H1 (cell line): ENCODE results near the gene SLC2A5. TPM values are rescaled to one million over a fixed set of nuclear protein-coding genes. Genes with fewer than 3 reads are reported as not detected.

Experiments
- CTCF ChIA-PET: fragments of 300-600 bp; sonication (Branson Sonifier 250); formaldehyde crosslinking; loops from one replicate; lab custom pipeline; 2021; ENCODE audit not compliant: partially characterized antibody; lab: Charles Lee
- POLR2A ChIA-PET: fragments of 300-600 bp; sonication (Branson Sonifier 250); formaldehyde crosslinking; loops from one replicate; lab custom pipeline; 2021; ENCODE audit warnings: inconsistent platforms; ENCODE audit not compliant: partially characterized antibody; lab: Charles Lee
- DNase-seq, 2 experiments: peaks; one replicate each; pipeline versions ENCODE4 v3.0.0 to v3.0.0-alpha.2; 2010 to 2022; ENCODE audit warnings: low spot score in 2 of 2, low read depth in 1 of 2, mixed read lengths in 1 of 2
- FAIRE-seq: peaks from 2 replicates; lab custom pipeline; 2011; peaks lifted over from hg19 to GRCh38; lab: Jason Lieb, UNC
- H2AFZ ChIP-seq: 2 replicates; pipeline ENCODE4 v1.8.1; 2012; ENCODE audit warnings: low read length, inconsistent platforms
- H2AK5ac ChIP-seq: 2 replicates; pipeline ENCODE4 v1.6.1; 2013; ENCODE audit warnings: low read depth, low read length
- H2BK120ac ChIP-seq: replicated peaks from 2 replicates; pipeline ENCODE3; 2013; ENCODE audit warnings: low read depth, low read length, inconsistent platforms
- H2BK12ac ChIP-seq: 2 replicates; pipeline ENCODE4 v1.6.1; 2013; ENCODE audit warnings: low read depth, low read length
- H2BK15ac ChIP-seq: 2 replicates; pipeline ENCODE4 v1.6.1; 2013; ENCODE audit warnings: low read length
- H2BK20ac ChIP-seq: 2 replicates; pipeline ENCODE4 v1.6.1; 2013; ENCODE audit warnings: low read length
- H2BK5ac ChIP-seq: 2 replicates; pipeline ENCODE4 v1.6.1; 2013; ENCODE audit warnings: low read depth, low read length
- H3K14ac ChIP-seq: 2 replicates; pipeline ENCODE4 v1.6.1; 2013; ENCODE audit warnings: inconsistent platforms; ENCODE audit not compliant: insufficient read length
- H3K18ac ChIP-seq: 2 replicates; pipeline ENCODE4 v1.6.1; 2013; ENCODE audit warnings: low read length; ENCODE audit errors: extremely low read depth
- H3K23ac ChIP-seq: 2 replicates; pipeline ENCODE4 v1.6.1; 2013; ENCODE audit warnings: inconsistent platforms; ENCODE audit not compliant: insufficient read length
- H3K23me2 ChIP-seq: 2 replicates; pipeline ENCODE4 v1.6.1; 2013; ENCODE audit warnings: low read depth, low read length
- H3K27ac ChIP-seq: 2 replicates; pipeline ENCODE4 v1.6.1; 2011; ENCODE audit warnings: low read depth, low read length, inconsistent platforms
- H3K27me3 ChIP-seq, 4 experiments: replicated peaks in 1 of 4; 1 replicate in 1 of 4; 2 replicates in 3 of 4; pipeline versions ENCODE4 v1.6.1 to v1.8.1; 2011 to 2013; ENCODE audit warnings: low read length in 3 of 4, mild to moderate bottlenecking in 3 of 4, inconsistent platforms in 2 of 4, mixed read lengths in 2 of 4, moderate library complexity in 1 of 4; ENCODE audit not compliant: control insufficient read depth in 3 of 4, insufficient read depth in 3 of 4; ENCODE audit errors: extremely low read depth in 1 of 4
- H3K36me3 ChIP-seq, 4 experiments: 2 replicates each; pipeline versions ENCODE4 v1.6.1 to v1.8.1; 2011 to 2013; ENCODE audit warnings: mild to moderate bottlenecking in 4 of 4, low read length in 3 of 4, moderate library complexity in 2 of 4, control low read depth in 1 of 4, inconsistent platforms in 1 of 4; ENCODE audit not compliant: insufficient read depth in 4 of 4, control insufficient read depth in 2 of 4
- H3K4ac ChIP-seq: replicated peaks from 2 replicates; pipeline ENCODE3; 2013; ENCODE audit warnings: low read length, low read depth, mixed read lengths, inconsistent platforms; ENCODE audit not compliant: insufficient read length
- H3K4me1 ChIP-seq, 4 experiments: replicated peaks in 1 of 4; 1 replicate in 1 of 4; 2 replicates in 3 of 4; pipeline versions ENCODE4 v1.6.1 to v1.8.1; 2011 to 2013; ENCODE audit warnings: low read length in 3 of 4, inconsistent platforms in 2 of 4, mixed read lengths in 1 of 4; ENCODE audit not compliant: insufficient read depth in 4 of 4, control insufficient read depth in 3 of 4
- H3K4me2 ChIP-seq, 2 experiments: 2 replicates each; pipeline versions ENCODE4 v1.6.1 to v1.8.1; 2011 to 2013; ENCODE audit warnings: low read depth in 2 of 2, low read length in 2 of 2, control low read depth in 1 of 2, inconsistent platforms in 1 of 2, mild to moderate bottlenecking in 1 of 2; ENCODE audit not compliant: insufficient read depth in 1 of 2
- H3K4me3 ChIP-seq, 4 experiments: fragments of 200-600, 300-600 bp in 1 of 4; sonication (generic), shearing (Covaris generic), sonication (Bioruptor Twin) in 1 of 4; 2 replicates each; pipeline versions ENCODE4 v1.5.1 to v1.8.1; 2011 to 2016; ENCODE audit warnings: low read length in 4 of 4, low read depth in 3 of 4, control low read depth in 2 of 4, inconsistent platforms in 2 of 4, mild to moderate bottlenecking in 2 of 4, mixed read lengths in 1 of 4, moderate library complexity in 1 of 4; ENCODE audit not compliant: insufficient read depth in 2 of 4; ENCODE audit errors: extremely low read depth in 1 of 4
- H3K56ac ChIP-seq: replicated peaks from 2 replicates; pipeline ENCODE3; 2013; ENCODE audit warnings: low read depth, mild to moderate bottlenecking, mixed read lengths, low read length, inconsistent platforms; ENCODE audit not compliant: insufficient read length
- H3K79me1 ChIP-seq: 2 replicates; pipeline ENCODE4 v1.6.1; 2013; ENCODE audit warnings: low read depth, low read length, control low read depth
- H3K79me2 ChIP-seq, 2 experiments: 2 replicates each; pipeline versions ENCODE4 v1.6.1 to v1.8.1; 2012 to 2013; ENCODE audit warnings: low read length in 2 of 2, mild to moderate bottlenecking in 2 of 2, inconsistent platforms in 1 of 2; ENCODE audit not compliant: insufficient read depth in 2 of 2, control insufficient read depth in 1 of 2
- H3K9ac ChIP-seq, 4 experiments: replicated peaks in 1 of 4; 1 replicate in 1 of 4; 2 replicates in 3 of 4; pipeline versions ENCODE4 v1.6.1 to v1.8.1; 2011 to 2013; ENCODE audit warnings: low read depth in 3 of 4, low read length in 3 of 4, control low read depth in 2 of 4, mild to moderate bottlenecking in 2 of 4, moderate library complexity in 2 of 4, inconsistent platforms in 1 of 4; ENCODE audit errors: extremely low read depth in 1 of 4
- H3K9me3 ChIP-seq, 2 experiments: 2 replicates each; pipeline versions ENCODE4 v1.6.1 to v1.8.1; 2012 to 2013; ENCODE audit warnings: mild to moderate bottlenecking in 2 of 2, moderate library complexity in 2 of 2, control low read depth in 1 of 2, inconsistent platforms in 1 of 2, low read depth in 1 of 2, low read length in 1 of 2, mixed read lengths in 1 of 2; ENCODE audit not compliant: insufficient read depth in 2 of 2
- H4K20me1 ChIP-seq, 2 experiments: replicated peaks in 1 of 2; 2 replicates each; pipeline versions ENCODE3 to v1.8.1; 2011 to 2013; ENCODE audit warnings: inconsistent platforms in 2 of 2, low read length in 2 of 2, mild to moderate bottlenecking in 1 of 2; ENCODE audit not compliant: insufficient read depth in 2 of 2, control insufficient read depth in 1 of 2
- H4K5ac ChIP-seq: 2 replicates; pipeline ENCODE4 v1.6.1; 2013; ENCODE audit warnings: low read length, low read depth, mixed read lengths, inconsistent platforms; ENCODE audit not compliant: insufficient read length
- H4K8ac ChIP-seq: 2 replicates; pipeline ENCODE4 v1.8.0; 2013; ENCODE audit warnings: mild to moderate bottlenecking, moderate library complexity, low read length, inconsistent platforms; ENCODE audit not compliant: insufficient read depth; ENCODE audit errors: extremely low read depth
- H4K91ac ChIP-seq: replicated peaks from 2 replicates; pipeline ENCODE3; 2013; ENCODE audit warnings: low read length, mixed read lengths, inconsistent platforms; ENCODE audit not compliant: insufficient read length
- CHD1 ChIP-seq: IDR thresholded peaks from 2 replicates; pipeline ENCODE4 v1.6.1; 2012; ENCODE audit warnings: low read depth, low read length, improper control_type of control experiment
- GABPA ChIP-seq: IDR thresholded peaks from 2 replicates; pipeline ENCODE4 v1.6.1; 2011; ENCODE audit warnings: mild to moderate bottlenecking, low read length, moderate library complexity, borderline replicate concordance; ENCODE audit not compliant: insufficient read depth
- MAFK ChIP-seq: IDR thresholded peaks from 2 replicates; pipeline ENCODE4 v1.6.1; 2012; ENCODE audit warnings: low read depth, mild to moderate bottlenecking, improper control_type of control experiment, low read length
- POLR2A ChIP-seq, 2 experiments: IDR thresholded peaks; 1 replicate in 1 of 2; 2 replicates in 1 of 2; pipeline ENCODE4 v1.6.1; 2011; ENCODE audit warnings: low read depth in 2 of 2, low read length in 2 of 2, mild to moderate bottlenecking in 2 of 2; ENCODE audit errors: control extremely low read depth in 1 of 2
- RFX5 ChIP-seq: IDR thresholded peaks from 2 replicates; pipeline ENCODE4 v1.6.1; 2011; ENCODE audit warnings: low read depth, low read length, improper control_type of control experiment, borderline replicate concordance
- SUZ12 ChIP-seq: fragments of 200-600 bp; sonication (generic); IDR thresholded peaks from 2 replicates; pipeline ENCODE4 v1.6.1; 2012; ENCODE audit warnings: mild to moderate bottlenecking, inconsistent platforms, low read length, moderate library complexity, mixed read lengths
- WGBS, 2 experiments: shearing (Covaris generic) in 1 of 2; methylation state at CpG; one replicate each; pipeline versions ENCODE4 v1.1.6 to v1.1.7; 2013 to 2015; ENCODE audit warnings: low lambda C conversion rate in 2 of 2, mixed read lengths in 2 of 2, inconsistent platforms in 1 of 2, low coverage in 1 of 2, missing lambda C conversion rate in 1 of 2; ENCODE audit not compliant: insufficient replicate concordance in 2 of 2, insufficient coverage in 1 of 2, insufficient read length in 1 of 2; ENCODE audit errors: extremely low coverage in 1 of 2, missing lambda C conversion rate in 1 of 2; 5-methylcytosine and 5-hydroxymethylcytosine counted together
- polyA plus RNA-seq, 7 experiments: library from polyadenylated mRNA; depleted of rRNA in 3 of 7; stranded (reverse) in 5 of 7; unstranded in 2 of 7; fragments of >200 nt in 5 of 7; fragments of 200-250 nt in 2 of 7; gene quantifications; 1 replicate in 5 of 7; 2 replicates in 1 of 7; 4 replicates in 1 of 7; pipeline versions ENCODE4 v1.2.1 to v1.2.3, GENCODE V29; 2011 to 2013; ENCODE audit warnings: missing spikeins in 2 of 7, mixed read lengths in 2 of 7
- total RNA-seq: library from RNA; stranded (reverse); fragmentation: NEBNext Ultra II Directional; extraction: Animal tissue kit (Norgen Biotek cat#: 25700); gene quantifications from 2 replicates; pipeline ENCODE4 v1.2.1, GENCODE V29; 2021

The SLC2A5 gene
- total and polyA plus RNA-seq, 2 of the 8 experiments (the other 6 are each of a cell fraction or from before 2014, with no cell fraction given): 0.12 TPM; not detected in 1

- no peak overlapping the region for H2AK5ac ChIP-seq
- H3K56ac ChIP-seq: no peak overlapping the region
- DNase-seq: no peak
- H2BK20ac ChIP-seq: no peak overlapping the region
- H2AFZ ChIP-seq: no peak overlapping the region
- no peaks in the 10 kb centered on the region; a peak in 1 of 8 replicates for H3K36me3 ChIP-seq
- no peak overlapping the region for H2BK120ac ChIP-seq
- no peak for TF ChIP-seq CHD1
- no peak for TF ChIP-seq RFX5
- no peak for TF ChIP-seq POLR2A (IDR thresholded peaks at IDR 0.05; ENCODE audit: control extremely low read depth in 1 of 2, low read depth in 2 of 2, low read length in 2 of 2)
- no peak for TF ChIP-seq SUZ12
- no peak for TF ChIP-seq GABPA
- TF ChIP-seq MAFK: no peak
- no peaks in the 10 kb centered on the region for H3K23me2 ChIP-seq
- peaks cover 0 to 2% of the 10 kb centered on the region in 2 experiments for H4K20me1 ChIP-seq
- no peak overlapping the region for H3K4me2 ChIP-seq
- H3K79me2 ChIP-seq: no peaks in the 10 kb centered on the region
- H3K23ac ChIP-seq: no peak overlapping the region
- CTCF ChIA-PET: interaction anchor here (0.8 to 1.5 kb wide), 8 partner anchors 14 to 210 kb away, joined by 3 to 7 read pairs (median 3); no protein-coding TSS in a partner anchor
- no peaks in the 10 kb centered on the region; a peak in 1 of 7 replicates for H3K27me3 ChIP-seq
- no peak overlapping the region for H4K5ac ChIP-seq
- H3K4me1 ChIP-seq: no peaks in the 10 kb centered on the region
- FAIRE-seq: no peak
- no peak overlapping the region for H2BK15ac ChIP-seq
- H3K79me1 ChIP-seq: no peaks in the 10 kb centered on the region
- H2BK5ac ChIP-seq: no peak overlapping the region
- POLR2A ChIA-PET: no interaction called here
- WGBS, 2 experiments: 85% methylated on average over 6 of the region's 6 CpGs; no CpG with 5 or more reads in 1 of the 2 experiments
- no peak overlapping the region for H4K91ac ChIP-seq
- H3K18ac ChIP-seq: no peak overlapping the region
- no peak overlapping the region for H3K27ac ChIP-seq
- H3K4ac ChIP-seq: no peak overlapping the region
- no peak overlapping the region for H2BK12ac ChIP-seq
- no peak overlapping the region for H3K9ac ChIP-seq
- H4K8ac ChIP-seq: no peak overlapping the region
- no peaks in the 10 kb centered on the region for H3K9me3 ChIP-seq
- no peak overlapping the region for H3K4me3 ChIP-seq
- H3K14ac ChIP-seq: no peak overlapping the region
Measured at GRCh38 chr1:9040659-9041030, 28.8 kb downstream of the SLC2A5 start.
